ENCODE measurements around the gene NELFB. TPM values are rescaled to one million over a fixed set of nuclear protein-coding genes. Genes with fewer than 3 reads are reported as not detected.

Gene NELFB
- polyA plus RNA-seq, 1 donor from 2014 or later: 64.7 TPM

GRCh38 chr9:137250329-137251193 lies 4.6 kb upstream of the NELFB start:
- no peaks in the 10 kb centered on the region for H3K9me2 ChIP-seq (ENCODE audit: insufficient read depth, low read length)
- H2AFZ ChIP-seq (ENCODE audit: low read depth, low read length): no peak overlapping the region
- no peaks in the 10 kb centered on the region for H3K27me3 ChIP-seq (ENCODE audit: insufficient read depth, low read depth, low read length)
- no peak overlapping the region for H3K4me2 ChIP-seq (ENCODE audit: low read length)
- no peak overlapping the region for H3K4me3 ChIP-seq (ENCODE audit: low read length)
- no peak overlapping the region for H3K9ac ChIP-seq (ENCODE audit: low read length)
- no peaks in the 10 kb centered on the region for H4K20me1 ChIP-seq (ENCODE audit: insufficient read depth)
- no peaks in the 10 kb centered on the region for H3K36me3 ChIP-seq (ENCODE audit: insufficient read depth, low read length)
- no peaks in the 10 kb centered on the region for H3F3A ChIP-seq (ENCODE audit: insufficient read depth, low read length, poor library complexity, severe bottlenecking)
- no peak overlapping the region for H3K27ac ChIP-seq (ENCODE audit: low read length)
- H3K79me2 ChIP-seq (replicated peaks; ENCODE audit: insufficient read depth, low read length): peaks cover 3% of the 10 kb centered on the region
- TF ChIP-seq EP300 (conservative IDR thresholded peaks at IDR 0.05; ENCODE audit: poor library complexity, severe bottlenecking) (no peak), EZH2 (IDR thresholded peaks at IDR 0.05; ENCODE audit: borderline replicate concordance, insufficient read depth, low read length, poor library complexity, severe bottlenecking) (no peak), RAD21 (conservative IDR thresholded peaks at IDR 0.05) (no peak)
- H3K9me3 ChIP-seq (ENCODE audit: low read length): no peaks in the 10 kb centered on the region

- Histone ChIP-seq H3K4me2 (ENCODE audit: low read length) (no peak within 1 kb of the TSS), H2AFZ (ENCODE audit: low read depth, low read length) (no peak within 1 kb of the TSS), H3K9ac (ENCODE audit: low read length) (no peak within 1 kb of the TSS), H3K9me2 (ENCODE audit: insufficient read depth, low read length) (no peaks in the 10 kb centered on the region), H4K20me1 (ENCODE audit: insufficient read depth) (no peaks in the 10 kb centered on the region), H3K9me3 (ENCODE audit: low read length) (no peaks in the 10 kb centered on the region), H3K36me3 (ENCODE audit: insufficient read depth, low read length) (no peaks in the 10 kb centered on the region), H3K27me3 (ENCODE audit: insufficient read depth, low read depth, low read length) (no peaks in the 10 kb centered on the region), H3K27ac (ENCODE audit: low read length) (no peak within 1 kb of the TSS), H3F3A (ENCODE audit: insufficient read depth, low read length, poor library complexity, severe bottlenecking) (no peaks in the 10 kb centered on the region), H3K4me3 (ENCODE audit: low read length) (no peak within 1 kb of the TSS), H3K79me2 (replicated peaks; ENCODE audit: insufficient read depth, low read length) (peaks cover 8% of the 10 kb centered on the region)
- TF ChIP-seq POLR2AphosphoS5 (IDR thresholded peaks at IDR 0.05) (no peak), RAD21 (conservative IDR thresholded peaks at IDR 0.05) (no peak), SMC3 (conservative IDR thresholded peaks at IDR 0.05; ENCODE audit: poor library complexity) (no peak), MXI1 (conservative IDR thresholded peaks at IDR 0.05; ENCODE audit: poor library complexity, severe bottlenecking) (no peak), EZH2 (IDR thresholded peaks at IDR 0.05; ENCODE audit: borderline replicate concordance, insufficient read depth, low read length, poor library complexity, severe bottlenecking) (no peak), TAF1 (IDR thresholded peaks at IDR 0.05; ENCODE audit: low read depth) (no peak), EP300 (conservative IDR thresholded peaks at IDR 0.05; ENCODE audit: poor library complexity, severe bottlenecking) (no peak), REST (IDR thresholded peaks at IDR 0.05; ENCODE audit: borderline replicate concordance) (no peak), CTCF (IDR thresholded peaks at IDR 0.05; ENCODE audit: poor library complexity, severe bottlenecking) (no peak)
Measured at GRCh38 chr9:137251194-137251461, 4.0 kb upstream of the NELFB start, which contains the start of gene STPG3. Gene STPG3 (plus strand): TSS chr9:137251286. CDS start chr9:137251287, 1 bp downstream.
